K562 (cell line): Measurements from ENCODE around the gene MYOZ1. TPM values are rescaled to one million over a fixed set of nuclear protein-coding genes. Genes with fewer than 3 reads are reported as not detected.

Source experiments
- BCOR ChIP-seq: fragments of 450-650 bp; IDR thresholded peaks from 2 replicates; pipeline ENCODE4 v1.6.1; 2016
- C11orf30 ChIP-seq: fragments of 450-650 bp; IDR thresholded peaks from 2 replicates; pipeline ENCODE4 v1.6.1; 2016; ENCODE audit warnings: low read depth, mild to moderate bottlenecking
- CLOCK ChIP-seq: fragments of 250-450 bp; sonication (Bioruptor Pico); IDR thresholded peaks from 2 replicates; pipeline ENCODE4 v1.4.0; 2020; ENCODE audit warnings: mild to moderate bottlenecking, moderate library complexity, borderline replicate concordance
- E2F5 ChIP-seq: sonication (generic); formaldehyde crosslinking; IDR thresholded peaks from 2 replicates; pipeline ENCODE4 v1.8.0; 2022; ENCODE audit warnings: mild to moderate bottlenecking, missing genetic modification reagents
- EP400 ChIP-seq: fragments of 450-650 bp; IDR thresholded peaks from 2 replicates; pipeline ENCODE4 v1.6.1; 2017; ENCODE audit warnings: antibody characterized with exemption, mild to moderate bottlenecking, moderate library complexity
- KLF13 ChIP-seq: fragments of 450-650 bp; IDR thresholded peaks from 2 replicates; pipeline ENCODE4 v1.6.1; 2016; ENCODE audit warnings: missing genetic modification characterization, low read depth, mild to moderate bottlenecking, missing compliant biosample characterization, moderate library complexity, borderline replicate concordance
- MIER1 ChIP-seq: fragments of 450-650 bp; IDR thresholded peaks from 2 replicates; pipeline ENCODE4 v1.6.1; 2016; ENCODE audit warnings: antibody characterized with exemption, mild to moderate bottlenecking, low read depth
- NONO ChIP-seq, 2 experiments: fragments of 200-400 bp in 1 of 2; fragments of 450-650 bp in 1 of 2; formaldehyde crosslinking in 1 of 2; IDR thresholded peaks; 2 replicates each; pipeline ENCODE4 v1.6.1; 2017; ENCODE audit warnings: low read depth in 2 of 2, mild to moderate bottlenecking in 2 of 2, moderate library complexity in 2 of 2, low read length in 1 of 2
- SRF ChIP-seq, 2 experiments: fragments of 250-450, 450-650 bp in 1 of 2; sonication (Bioruptor Pico) in 1 of 2; sonication (generic) in 1 of 2; formaldehyde crosslinking; IDR thresholded peaks; 2 replicates each; pipeline versions ENCODE4 v1.5.0 to v1.5.1; 2020 to 2022; ENCODE audit warnings: mild to moderate bottlenecking in 1 of 2, missing genetic modification reagents in 1 of 2
- TOE1 ChIP-seq, 2 experiments: fragments of 450-650 bp in 1 of 2; sonication (generic) in 1 of 2; formaldehyde crosslinking in 1 of 2; IDR thresholded peaks; 2 replicates each; pipeline versions ENCODE4 v1.7.1 to v1.8.0; 2016 to 2022; ENCODE audit warnings: borderline replicate concordance in 2 of 2, mild to moderate bottlenecking in 2 of 2, antibody characterized with exemption in 1 of 2, inconsistent platforms in 1 of 2, low read depth in 1 of 2, missing genetic modification reagents in 1 of 2, moderate library complexity in 1 of 2
- XRCC4 ChIP-seq: IDR thresholded peaks from one replicate; pipeline ENCODE4 v1.6.1; 2011; ENCODE audit not compliant: insufficient read depth, insufficient read length; ENCODE audit errors: extremely low read depth
- ZBTB49 ChIP-seq: sonication (generic); formaldehyde crosslinking; IDR thresholded peaks from 2 replicates; pipeline ENCODE4 v1.8.0; 2022; ENCODE audit warnings: missing genetic modification reagents, mild to moderate bottlenecking, borderline replicate concordance
- ZNF12 ChIP-seq: sonication (generic); formaldehyde crosslinking; IDR thresholded peaks from 2 replicates; pipeline ENCODE4 v1.4.0; 2020; ENCODE audit warnings: mild to moderate bottlenecking, missing genetic modification reagents
- ZNF140 ChIP-seq: fragments of 250-450 bp; sonication (Bioruptor Pico); IDR thresholded peaks from 2 replicates; pipeline ENCODE4 v1.8.0; 2021; ENCODE audit warnings: moderate library complexity, mild to moderate bottlenecking, inconsistent platforms
- ZNF561 ChIP-seq: fragments of 450-650 bp; formaldehyde crosslinking; conservative IDR thresholded peaks from 2 replicates; pipeline ENCODE4 v1.4.0; 2020; ENCODE audit warnings: mild to moderate bottlenecking, moderate library complexity
- ZNF589 ChIP-seq: fragments of 200-800 bp; sonication (Bioruptor generic); IDR thresholded peaks from 2 replicates; pipeline ENCODE4 v1.6.1; 2016; ENCODE audit warnings: low read depth, missing genetic modification characterization, missing compliant biosample characterization
- ZNF592 ChIP-seq: fragments of 450-650 bp; IDR thresholded peaks from 2 replicates; pipeline ENCODE4 v1.6.1; 2017; ENCODE audit warnings: antibody characterized with exemption, mild to moderate bottlenecking
- ZNF699 ChIP-seq: fragments of 250-450 bp; sonication (Bioruptor Pico); IDR thresholded peaks from 2 replicates; pipeline ENCODE4 v1.8.0; 2021; ENCODE audit warnings: mild to moderate bottlenecking, moderate library complexity; ENCODE audit not compliant: insufficient replicate concordance
- polyA plus RNA-seq, 8 experiments: library from polyadenylated mRNA; depleted of rRNA in 4 of 8; stranded (reverse) in 5 of 8; unstranded in 3 of 8; fragments of >200 nt; fragmentation: Nextera tagmentation in 2 of 8; fragmentation: Illumina TruSeq in 1 of 8; extraction: Ambion mirVana in 2 of 8; extraction: Trizol in 1 of 8; gene quantifications; 2 replicates each; pipeline versions ENCODE4 v1.2.1 to v1.2.3, GENCODE V29; 2011 to 2014; ENCODE audit warnings: inconsistent platforms in 1 of 8, missing spikeins in 1 of 8
- total RNA-seq, 7 experiments: library from RNA; depleted of rRNA in 6 of 7; stranded (reverse); fragments of >200 nt in 6 of 7; fragmentation: Illumina TruSeq in 2 of 7; extraction: Trizol in 2 of 7; gene quantifications; 2 replicates each; pipeline versions ENCODE4 v1.2.1 to v1.2.3, GENCODE V29; 2011 to 2021; ENCODE audit warnings: low replicate concordance in 1 of 7

MYOZ1 gene
- total and polyA plus RNA-seq, 9 of the 15 experiments (the other 6 are each of a cell fraction or from before 2014, with no cell fraction given) = 0.03 to 0.18 (median 0.07) TPM; not detected in 5

GRCh38 chr10:73653701-73654100 lies 12.4 kb upstream of the MYOZ1 start (continued):
- no peak for TF ChIP-seq ZNF589 (CRISPR knock-in tag)
- no peak; the same call in 1 of the 2 replicates for TF ChIP-seq TOE1 (IDR thresholded peaks at IDR 0.05; ENCODE audit: borderline replicate concordance)
- TF ChIP-seq TOE1 (CRISPR knock-in tag; IDR thresholded peaks at IDR 0.05; ENCODE audit: borderline replicate concordance, low read depth) = no peak
- TF ChIP-seq BCOR = peak; percentile 19; the same call in 1 of the 2 replicates
- no peak for TF ChIP-seq E2F5 (CRISPR knock-in tag)
- no peak for TF ChIP-seq XRCC4
- TF ChIP-seq NONO (IDR thresholded peaks at IDR 0.05; ENCODE audit: low read depth in 2 of 2, low read length in 1 of 2) = no peak
- no peak for TF ChIP-seq ZNF12
- TF ChIP-seq ZNF561 (CRISPR knock-in tag) = no peak
- TF ChIP-seq EP400 = no peak
- no peak for TF ChIP-seq ZNF592
- no peak for TF ChIP-seq SRF (CRISPR knock-in tag; IDR thresholded peaks at IDR 0.05)
- no peak for TF ChIP-seq ZNF140
- no peak for TF ChIP-seq ZBTB49 (CRISPR knock-in tag)
- TF ChIP-seq C11orf30 = no peak
- no peak for TF ChIP-seq KLF13 (tag)
- no peak for TF ChIP-seq ZNF699 (CRISPR knock-in tag)
- TF ChIP-seq CLOCK (CRISPR knock-in tag) = no peak
- no peak for TF ChIP-seq MIER1
